Heart right ventricle (tissue), 16 donors: ENCODE measurements around the gene ARRDC2. TPM values are rescaled to one million over a fixed set of nuclear protein-coding genes. Genes with fewer than 3 reads are reported as not detected.
"Not testable (repeated sequence)": the region's sequence is repeated elsewhere in the genome, so short reads cannot be mapped to it uniquely, and the experiment has no call there.

Experiments
- ATAC-seq, 8 donors: fragments of 200-7000 bp; cut with Tn5 transposase; one replicate each; pipeline ENCODE4 v1.9.1; 2020; ENCODE audit warnings: mild to moderate bottlenecking in 8 of 8, moderate library complexity in 8 of 8, moderate number of reproducible peaks in 1 of 8
- DNase-seq, 2 donors: peaks; one replicate each; pipeline ENCODE4 v3.0.0-alpha.2; 2020
- H3K27ac ChIP-seq, 10 donors: fragments of 200-600 bp; sonication (generic) in 2 of 10; one replicate each; pipeline versions ENCODE4 v1.5.0 to v1.8.0; 2020 to 2022; ENCODE audit warnings: mild to moderate bottlenecking in 3 of 10
- H3K27me3 ChIP-seq, 7 donors: fragments of 200-600 bp; one replicate each; pipeline ENCODE4 v1.8.0; 2021 to 2022; ENCODE audit warnings: mild to moderate bottlenecking in 2 of 7
- H3K36me3 ChIP-seq, 9 donors: fragments of 200-600 bp; sonication (generic) in 1 of 9; one replicate each; pipeline versions ENCODE4 v1.5.0 to v1.8.0; 2020 to 2022; ENCODE audit warnings: mild to moderate bottlenecking in 2 of 9
- H3K4me1 ChIP-seq, 9 donors: fragments of 200-600 bp; sonication (generic) in 1 of 9; one replicate each; pipeline versions ENCODE4 v1.5.0 to v1.8.0; 2020 to 2022; ENCODE audit warnings: mild to moderate bottlenecking in 4 of 9
- H3K4me3 ChIP-seq, 10 donors: fragments of 200-600 bp; sonication (generic) in 2 of 10; one replicate each; pipeline versions ENCODE4 v1.5.0 to v1.8.0; 2020 to 2022; ENCODE audit warnings: mild to moderate bottlenecking in 7 of 10, moderate library complexity in 2 of 10
- H3K9me3 ChIP-seq, 11 donors: fragments of 200-600 bp in 10 of 11; sonication (generic) in 2 of 11; one replicate each; pipeline versions ENCODE4 v1.5.0 to v1.8.0; 2013 to 2022; ENCODE audit warnings: mild to moderate bottlenecking in 2 of 11, control low read depth in 1 of 11, moderate library complexity in 1 of 11
- WGBS, 2 donors: extraction: QIAGEN DNeasy Blood & Tissue Kit; methylation state at CpG; one replicate each; pipeline ENCODE4 v1.1.7; 2013; ENCODE audit warnings: inconsistent platforms in 1 of 2; 5-methylcytosine and 5-hydroxymethylcytosine counted together
- intact Hi-C, 10 donors: fragments of 100-400 bp; cut with DNase I; formaldehyde crosslinking; loops; one replicate each; pipeline versions ENCODE4 v1.11.1 to v1.14.2; 2022
- polyA plus RNA-seq, 2 donors: library from polyadenylated mRNA; stranded (reverse); fragments of 200-250 nt; gene quantifications; one replicate each; pipeline ENCODE4 v1.2.3, GENCODE V29; 2013
- total RNA-seq, 10 donors: library from RNA; stranded (reverse); fragmentation: NEBNext Ultra II Directional in 3 of 10; extraction: Animal tissue kit (Norgen Biotek cat#: 25700) in 3 of 10; gene quantifications; one replicate each; pipeline versions ENCODE4 v1.2.1 to v1.2.4, GENCODE V29; 2021 to 2023
- TF ChIP-seq, protein P1 (sequence below), 9 donors: fragments of 200-600 bp; sonication (generic) in 2 of 9; IDR thresholded peaks; one replicate each; pipeline versions ENCODE4 v1.5.0 to v1.8.0; 2021 to 2022; ENCODE audit warnings: antibody characterized with exemption in 9 of 9, mild to moderate bottlenecking in 5 of 9, moderate library complexity in 1 of 9
- donor health status: Arrhythmogenic right ventricular cardiomyopathy.
- donor health status: ischemic (EF 13 %, LVEDD 7.1; RV severe dilation, severe dysfunction).
- donor health status: healthy with polysubstance abuse.
- donor health status: DM: no; HTN: yes; CAD: no.
- donor health status: DM: no; HTN: no; CAD: no.
- donor health status: ischemic (EF 25% LVEDD 6.9; RV normal size, moderate dysfunction).
- donor health status: ischemic (EF 25% LVEDD 5.7; RV mildly dilated, moderate dysfunction).
- donor health status: healthy.
- donor health status: DM: yes; HTN: yes; CAD: no.
- donor health status: Ischemic cardiomyopathy.
- donor health status: ischemic (EF 35%, LVEDD 5.7; RV mildly dilated, moderate dysfunction).
- donor health status: nonischemic (EF 11% LVEDD 7.7; RV severe dilation, severe dysfunction).
- donor health status: DM: yes; HTN: yes; CAD: no.
- donor health status: PGD.
- donor health status: ischemic (EF 29% LVEDD 5.4; RV normal size, mild dysfunction).
- donor health status: nonischemic (EF 23%, LVEDD 6.1; RV moderate dilation, normal function).

The ARRDC2 gene
- total and polyA plus RNA-seq, 12 donors, result 4.8 to 45.5 (median 11.8) TPM

DNA sequence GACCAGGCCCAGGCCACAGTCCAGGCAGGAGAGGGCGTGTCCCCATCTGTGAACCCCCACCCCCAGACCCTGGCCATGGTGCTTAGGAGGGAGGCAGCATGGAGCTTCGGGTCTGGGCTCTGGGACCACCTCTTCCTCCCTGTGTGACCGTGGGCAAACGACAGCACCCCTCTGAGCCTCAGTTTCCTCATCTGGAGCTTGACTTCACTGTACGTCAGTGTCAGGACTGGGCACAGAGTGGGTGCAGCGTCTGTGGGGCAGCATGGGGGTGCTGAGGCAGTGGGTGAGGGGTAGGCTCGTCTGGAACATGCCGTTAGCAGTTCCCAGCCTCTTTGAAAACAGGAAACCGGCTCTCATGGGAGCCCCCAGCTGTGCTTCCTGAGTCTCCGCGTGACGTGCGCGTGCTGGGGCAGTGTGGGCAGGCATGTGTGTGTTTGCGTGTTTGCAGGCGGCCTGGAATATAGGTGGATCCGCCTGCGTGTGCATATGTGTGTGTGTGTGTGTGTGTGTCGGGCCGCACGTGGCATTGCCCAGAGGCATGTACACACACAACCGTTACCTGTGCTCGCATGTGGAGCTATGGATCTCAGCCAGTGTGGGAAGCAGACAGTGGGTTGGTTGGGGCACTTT lies 15.8 kb downstream of the ARRDC2 start:
- Histone ChIP-seq H3K36me3 (no peaks in the 10 kb centered on the region), H3K4me1 (peaks cover 39 to 57% (median 50%) of the 10 kb centered on the region in 9 donors), H3K4me3 (peak overlapping the region in 2 of 10 donors; percentile 12 to 15), H3K27me3 (no peaks in the 10 kb centered on the region), H3K9me3 (no peaks in the 10 kb centered on the region), H3K27ac (peak overlapping the region; percentile 85 to 96 (median 94))
- TF ChIP-seq, protein P1, sequence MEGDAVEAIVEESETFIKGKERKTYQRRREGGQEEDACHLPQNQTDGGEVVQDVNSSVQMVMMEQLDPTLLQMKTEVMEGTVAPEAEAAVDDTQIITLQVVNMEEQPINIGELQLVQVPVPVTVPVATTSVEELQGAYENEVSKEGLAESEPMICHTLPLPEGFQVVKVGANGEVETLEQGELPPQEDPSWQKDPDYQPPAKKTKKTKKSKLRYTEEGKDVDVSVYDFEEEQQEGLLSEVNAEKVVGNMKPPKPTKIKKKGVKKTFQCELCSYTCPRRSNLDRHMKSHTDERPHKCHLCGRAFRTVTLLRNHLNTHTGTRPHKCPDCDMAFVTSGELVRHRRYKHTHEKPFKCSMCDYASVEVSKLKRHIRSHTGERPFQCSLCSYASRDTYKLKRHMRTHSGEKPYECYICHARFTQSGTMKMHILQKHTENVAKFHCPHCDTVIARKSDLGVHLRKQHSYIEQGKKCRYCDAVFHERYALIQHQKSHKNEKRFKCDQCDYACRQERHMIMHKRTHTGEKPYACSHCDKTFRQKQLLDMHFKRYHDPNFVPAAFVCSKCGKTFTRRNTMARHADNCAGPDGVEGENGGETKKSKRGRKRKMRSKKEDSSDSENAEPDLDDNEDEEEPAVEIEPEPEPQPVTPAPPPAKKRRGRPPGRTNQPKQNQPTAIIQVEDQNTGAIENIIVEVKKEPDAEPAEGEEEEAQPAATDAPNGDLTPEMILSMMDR (IDR thresholded peaks at IDR 0.05), result no peak
- intact Hi-C loops, result loop anchor here in 2 of 10 donors (2.0 kb wide), 2 partner anchors 21 to 25 kb away; no protein-coding TSS in a partner anchor
- ATAC-seq (peak; percentile 69 to 88 (median 82)), DNase-seq (peak; percentile 87 to 95)
- WGBS, 2 donors, result 32 to 45% methylated on average over 23 of the region's 23 CpGs

DNA sequence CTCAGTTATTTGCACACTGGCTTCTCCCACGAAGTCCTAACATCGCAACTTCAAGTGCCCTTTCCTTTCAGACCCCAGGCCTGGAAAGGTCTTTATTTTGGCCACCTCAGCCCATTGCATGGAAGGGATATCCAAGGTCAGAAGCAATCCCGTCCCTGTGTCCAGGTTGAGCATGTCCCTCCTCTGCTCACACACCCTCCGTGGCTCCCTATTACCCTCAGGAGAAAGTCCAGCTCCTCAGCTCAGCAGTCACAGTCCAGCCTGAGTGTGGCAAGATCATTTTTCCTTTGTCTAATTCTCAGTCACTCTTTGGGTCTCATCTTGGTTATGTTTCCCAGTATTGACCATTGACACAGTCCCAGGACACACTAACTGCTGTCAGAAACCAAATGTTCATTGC lies 19.2 kb downstream of the ARRDC2 start:
- Histone ChIP-seq H3K4me3 (no peak overlapping the region), H3K4me1 (peaks cover 20 to 46% (median 31%) of the 10 kb centered on the region in 9 donors), H3K27ac (no peak overlapping the region), H3K9me3 (no peaks in the 10 kb centered on the region), H3K36me3 (no peaks in the 10 kb centered on the region), H3K27me3 (no peaks in the 10 kb centered on the region)
- TF ChIP-seq, protein P1 (IDR thresholded peaks at IDR 0.05), result no peak
- 90% methylated on average over 4 of the region's 4 CpGs for WGBS, 2 donors
- no peak for ATAC-seq
- intact Hi-C loops, result no loop called here
- no peak for DNase-seq

DNA sequence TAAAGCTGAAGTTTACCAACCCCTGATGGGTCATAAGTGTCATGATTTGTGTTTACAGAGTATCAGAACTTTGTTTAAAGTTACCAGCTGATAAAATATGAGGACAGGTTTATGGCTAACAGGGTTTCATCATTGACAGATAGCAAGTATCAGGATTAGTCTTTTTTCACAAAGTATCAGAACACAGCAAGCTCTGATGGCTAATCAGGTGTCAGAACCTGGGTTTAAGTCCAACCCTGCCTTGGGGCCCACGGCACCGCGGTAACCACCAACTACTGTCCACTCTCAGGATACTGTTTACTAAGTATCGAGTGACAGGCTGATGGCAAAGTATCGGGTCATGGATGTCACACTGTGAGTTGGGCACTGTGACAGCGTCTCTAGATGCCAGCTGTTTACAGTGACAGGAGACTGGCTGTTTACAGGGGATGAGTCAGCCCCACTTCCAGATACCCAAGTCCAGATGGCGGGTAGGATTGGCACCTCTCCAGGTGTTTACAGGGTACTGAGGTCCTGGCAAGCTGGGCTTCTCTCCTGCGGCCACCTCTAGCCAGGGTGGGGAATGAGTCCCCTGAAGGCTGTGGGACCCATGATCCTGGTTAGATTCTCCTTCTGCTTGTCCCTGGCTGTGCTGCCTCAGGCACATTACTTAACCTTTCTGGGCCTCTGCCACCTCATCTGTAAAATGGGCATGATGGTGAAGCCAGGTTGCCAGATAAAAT lies 21.8 kb downstream of the ARRDC2 start:
- Histone ChIP-seq H3K4me3 (no peak overlapping the region), H3K27me3 (no peaks in the 10 kb centered on the region), H3K36me3 (no peaks in the 10 kb centered on the region), H3K9me3 (no peaks in the 10 kb centered on the region), H3K4me1 (peaks cover 0 to 24% (median 10%) of the 10 kb centered on the region in 9 donors), H3K27ac (peak overlapping the region in 2 of 10 donors; percentile 16 to 31)
- ATAC-seq (peak in 7 of 8 donors; percentile 11 to 81 (median 46)), DNase-seq (no peak)
- TF ChIP-seq, protein P1 (IDR thresholded peaks at IDR 0.05), result no peak
- 55 to 62% methylated on average over 8 of the region's 8 CpGs for WGBS, 2 donors
- intact Hi-C loops, result no loop called here

DNA sequence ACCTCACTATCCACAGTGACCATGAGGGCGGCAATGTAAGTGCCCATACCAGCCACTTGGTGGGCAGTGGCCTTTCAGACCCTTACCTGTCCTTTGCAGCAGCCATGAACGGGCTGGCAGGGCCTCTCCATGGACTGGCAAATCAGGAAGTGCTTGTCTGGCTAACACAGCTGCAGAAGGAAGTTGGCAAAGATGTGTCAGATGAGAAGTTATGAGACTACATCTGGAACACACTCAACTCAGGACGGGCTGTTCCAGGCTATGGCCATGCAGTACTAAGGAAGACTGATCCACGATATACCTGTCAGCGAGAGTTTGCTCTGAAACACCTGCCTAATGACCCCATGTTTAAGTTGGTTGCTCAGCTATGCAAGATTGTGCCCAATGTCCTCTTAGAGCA lies 23.4 kb downstream of the ARRDC2 start:
- not testable (repeated sequence) for DNase-seq, H3K4me3 ChIP-seq

DNA sequence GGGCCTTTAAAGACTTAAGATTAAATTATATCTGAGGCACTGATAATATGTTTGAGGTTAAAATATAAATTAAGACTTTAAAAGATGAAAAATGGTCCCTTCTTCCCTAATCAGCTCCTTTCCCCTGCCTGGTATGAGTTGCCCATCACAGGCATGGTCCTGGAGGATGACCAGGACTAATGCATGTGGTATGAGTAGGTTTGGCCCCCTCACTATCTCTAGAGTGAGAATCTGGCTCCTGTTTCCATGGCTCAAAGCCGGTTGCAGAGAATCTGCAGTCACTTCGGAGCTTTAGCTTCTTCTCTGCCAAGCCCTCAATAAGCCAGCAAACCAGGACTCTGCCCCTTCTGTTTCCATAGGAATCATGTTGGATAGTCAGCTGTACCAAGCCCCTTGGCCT lies 24.1 kb downstream of the ARRDC2 start:
- WGBS, 2 donors, result 53 to 63% methylated on average over 2 of the region's 2 CpGs
- DNase-seq, H3K27me3 ChIP-seq, H3K4me3 ChIP-seq, H3K27ac ChIP-seq, H3K9me3 ChIP-seq, H3K36me3 ChIP-seq, intact Hi-C loops: not testable (repeated sequence)
- peak in 4 of 8 donors; percentile 13 to 63 (median 48) for ATAC-seq
- peaks cover 0 to 27% (median 9%) of the 10 kb centered on the region in 9 donors for H3K4me1 ChIP-seq

More for the DNA sequence above, 23.4 kb downstream of the ARRDC2 start:
- Histone ChIP-seq H3K4me1 (peaks cover 0 to 27% (median 9%) of the 10 kb centered on the region in 9 donors), H3K27ac (peak overlapping the region in 2 of 10 donors; percentile 9 to 31)
- H3K9me3 ChIP-seq, intact Hi-C loops, H3K27me3 ChIP-seq, H3K36me3 ChIP-seq: not testable (repeated sequence)
- peak in 5 of 8 donors; percentile 35 to 63 (median 46) for ATAC-seq
- 87 to 88% methylated on average over 5 of the region's 5 CpGs for WGBS, 2 donors
